Upper lobe of left lung (tissue), 4 donors: ENCODE results near the gene CYSTM1.

Experiments
- POLR2A ChIP-seq, 4 donors: fragments of 450-650 bp; IDR thresholded peaks; one replicate each; pipeline ENCODE4 v1.5.1; 2016 to 2017; ENCODE audit warnings: antibody characterized with exemption in 4 of 4, mild to moderate bottlenecking in 2 of 4
- TF ChIP-seq, protein P1 (sequence below), 6 experiments: fragments of 450-650 bp in 4 of 6; fragments of 200-600 bp in 2 of 6; sonication (generic) in 2 of 6; IDR thresholded peaks; one replicate each; pipeline ENCODE4 v1.5.1; 2016 to 2019; ENCODE audit warnings: antibody characterized with exemption in 6 of 6

GRCh38 chr5:140192715-140193430 is 17.9 kb downstream of the CYSTM1 start:
- TF ChIP-seq, protein P1, sequence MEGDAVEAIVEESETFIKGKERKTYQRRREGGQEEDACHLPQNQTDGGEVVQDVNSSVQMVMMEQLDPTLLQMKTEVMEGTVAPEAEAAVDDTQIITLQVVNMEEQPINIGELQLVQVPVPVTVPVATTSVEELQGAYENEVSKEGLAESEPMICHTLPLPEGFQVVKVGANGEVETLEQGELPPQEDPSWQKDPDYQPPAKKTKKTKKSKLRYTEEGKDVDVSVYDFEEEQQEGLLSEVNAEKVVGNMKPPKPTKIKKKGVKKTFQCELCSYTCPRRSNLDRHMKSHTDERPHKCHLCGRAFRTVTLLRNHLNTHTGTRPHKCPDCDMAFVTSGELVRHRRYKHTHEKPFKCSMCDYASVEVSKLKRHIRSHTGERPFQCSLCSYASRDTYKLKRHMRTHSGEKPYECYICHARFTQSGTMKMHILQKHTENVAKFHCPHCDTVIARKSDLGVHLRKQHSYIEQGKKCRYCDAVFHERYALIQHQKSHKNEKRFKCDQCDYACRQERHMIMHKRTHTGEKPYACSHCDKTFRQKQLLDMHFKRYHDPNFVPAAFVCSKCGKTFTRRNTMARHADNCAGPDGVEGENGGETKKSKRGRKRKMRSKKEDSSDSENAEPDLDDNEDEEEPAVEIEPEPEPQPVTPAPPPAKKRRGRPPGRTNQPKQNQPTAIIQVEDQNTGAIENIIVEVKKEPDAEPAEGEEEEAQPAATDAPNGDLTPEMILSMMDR (IDR thresholded peaks at IDR 0.05): no peak
- TF ChIP-seq POLR2A (IDR thresholded peaks at IDR 0.05): no peak
